C4-2B (cell line): ENCODE measurements around the gene TACO1.
A peak's percentile ranks its signal among the peaks of the same experiment; 100 is the strongest.

Source experiments
- H3K27ac ChIP-seq: fragments of 450-650 bp; 2 replicates; pipeline ENCODE4 v1.5.1; 2017
- CTCF ChIP-seq: fragments of 450-650 bp; conservative IDR thresholded peaks from 2 replicates; pipeline ENCODE4 v1.5.1; 2017; ENCODE audit warnings: mild to moderate bottlenecking
- ZFX ChIP-seq: fragments of 450-650 bp; IDR thresholded peaks from 2 replicates; pipeline ENCODE4 v1.6.1; 2017

The TACO1 gene

DNA sequence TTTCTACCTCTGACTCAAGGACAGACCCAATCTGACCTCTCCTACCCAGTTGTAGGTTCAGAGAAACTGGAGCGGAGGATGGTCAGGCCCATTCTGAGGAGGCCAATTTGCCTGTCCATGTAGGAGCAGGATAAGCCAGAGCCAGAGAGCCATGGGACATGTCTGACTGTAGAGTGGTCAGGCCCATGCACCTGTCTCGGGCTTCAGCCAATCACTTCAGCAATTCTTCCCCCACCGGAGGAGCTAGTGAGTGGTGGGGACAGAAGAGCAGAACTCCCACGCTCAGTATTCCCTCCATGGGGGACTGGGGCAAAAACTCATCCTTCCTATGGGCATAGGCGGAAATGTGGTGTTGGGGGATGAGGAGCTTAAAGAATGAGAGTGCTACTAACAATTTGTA is 36.1 kb upstream of the TACO1 start:
- TF ChIP-seq ZFX: no peak
- no peak for TF ChIP-seq CTCF

GRCh38 chr17:63567229-63567628 is 33.5 kb upstream of the TACO1 start:
- no peak for TF ChIP-seq ZFX
- TF ChIP-seq CTCF: no peak

More for the DNA sequence above, 36.1 kb upstream of the TACO1 start:
- no peak overlapping the region for H3K27ac ChIP-seq

DNA sequence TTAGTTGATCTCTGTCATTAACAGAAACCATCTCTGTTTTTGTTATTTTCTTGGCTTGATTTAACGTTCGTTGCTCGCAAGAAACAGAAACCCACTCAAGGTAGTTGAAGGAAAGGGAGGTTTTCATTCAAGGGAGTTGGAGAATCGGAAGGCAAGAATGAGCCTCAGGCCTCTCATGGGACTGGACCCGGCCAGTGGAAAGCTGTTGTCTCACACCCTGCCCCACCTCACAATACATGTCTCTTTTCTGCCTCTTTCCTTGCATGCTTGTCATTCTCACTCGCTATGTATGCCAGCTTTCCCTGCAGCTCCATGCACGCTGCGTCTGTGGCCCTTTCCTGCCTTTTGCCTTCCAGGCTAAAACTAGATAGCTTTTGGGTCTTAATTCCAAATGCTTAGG is 32.1 kb upstream of the TACO1 start:
- no peak for TF ChIP-seq CTCF
- no peak for TF ChIP-seq ZFX
- no peak overlapping the region for H3K27ac ChIP-seq

More at GRCh38 chr17:63567229-63567628, 33.5 kb upstream of the TACO1 start:
- H3K27ac ChIP-seq: no peak overlapping the region

- TF ChIP-seq CTCF (no peak), ZFX (no peak)
- H3K27ac ChIP-seq: no peak overlapping the region
Observed at GRCh38 chr17:63571632-63572310, 28.9 kb upstream of the TACO1 start.

- TF ChIP-seq ZFX (no peak), CTCF (peak; percentile 58)
- H3K27ac ChIP-seq: no peak overlapping the region
Observed at GRCh38 chr17:63573634-63574033, 27.1 kb upstream of the TACO1 start.

DNA sequence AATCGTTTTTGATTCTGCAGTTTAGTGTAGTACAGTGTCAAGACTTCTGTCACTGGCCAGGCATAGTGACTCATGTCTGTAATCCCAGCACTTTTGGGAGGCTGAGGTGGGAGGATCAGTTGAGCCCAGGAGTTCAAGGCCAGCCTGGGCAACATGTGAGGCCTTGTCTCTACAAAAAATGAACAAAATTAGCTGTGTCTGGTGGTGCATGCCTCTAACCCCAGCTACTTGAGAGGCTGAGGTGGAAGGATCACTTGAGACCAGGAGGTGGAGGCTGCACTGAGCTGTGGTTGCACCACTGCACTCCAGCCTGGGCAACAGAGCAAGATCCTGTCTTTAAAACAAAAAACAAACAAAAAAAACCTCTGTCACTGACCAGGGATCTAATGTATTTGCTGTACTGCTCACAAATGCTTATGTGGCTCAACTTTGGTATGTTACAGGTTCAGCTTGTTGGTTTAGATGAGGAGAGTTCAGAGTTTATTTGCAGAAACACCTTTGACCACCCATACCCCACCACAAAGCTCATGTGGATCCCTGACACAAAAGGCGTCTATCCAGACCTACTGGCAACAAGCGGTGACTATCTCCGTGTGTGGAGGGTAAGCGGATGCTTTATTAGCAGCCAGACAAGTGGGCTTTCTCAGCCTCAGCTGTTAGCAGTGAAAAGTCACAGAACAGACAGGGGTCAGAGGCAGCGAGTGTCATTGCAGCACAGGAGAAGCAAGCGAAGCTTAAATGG is 22.5 kb upstream of the TACO1 start:
- no peak overlapping the region for H3K27ac ChIP-seq
- TF ChIP-seq ZFX: no peak
- TF ChIP-seq CTCF: no peak

DNA sequence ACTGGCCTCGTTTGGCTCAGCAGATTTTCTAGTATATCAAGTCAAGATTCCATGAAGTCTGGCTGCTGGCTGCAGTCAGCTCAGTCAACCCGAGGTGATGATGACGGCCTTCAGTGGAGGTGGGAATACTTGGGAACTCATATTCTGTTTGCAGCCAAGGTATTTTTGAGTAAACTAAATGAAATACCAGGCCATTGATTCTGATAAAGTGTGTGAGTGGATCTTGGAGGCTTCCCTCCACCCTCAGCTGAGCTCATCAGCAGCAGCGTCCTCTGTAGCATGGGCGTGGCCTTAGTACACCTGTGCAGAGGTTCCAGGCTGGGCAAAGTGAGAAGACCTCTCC is 22.0 kb upstream of the TACO1 start:
- H3K27ac ChIP-seq: no peak overlapping the region
- TF ChIP-seq CTCF (no peak), ZFX (no peak)
